ENCODE measurements around the gene RPH3AL.

RPH3AL gene

DNA sequence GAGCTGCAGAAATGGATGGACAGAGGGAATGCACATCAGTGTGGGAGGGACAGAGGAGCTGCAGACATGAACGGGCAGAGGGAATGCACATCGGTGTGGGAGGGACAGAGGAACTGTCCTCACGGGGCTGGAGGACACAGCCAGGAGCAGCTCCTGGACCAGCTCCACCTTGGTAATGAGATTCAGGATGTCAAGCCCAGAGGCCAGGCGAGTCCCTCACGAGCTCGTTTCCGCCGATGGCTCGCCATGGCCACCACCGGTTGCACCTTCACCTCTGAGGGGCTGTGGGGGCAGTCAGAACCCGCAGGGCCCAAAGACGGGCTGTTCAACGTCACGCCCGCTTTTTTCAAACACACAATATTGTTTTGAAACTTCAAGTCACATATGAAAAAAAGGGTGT, 56.2 kb downstream of the RPH3AL start:
- in situ Hi-C loops (cut with MboI; ENCODE audit: low pct_unique_long_range_greater_than_20kb, low sequenced_read_pairs, unreplicated experiment), result no loop called here
- DNase-seq (ENCODE audit: low spot score), result no peak
- TF ChIP-seq, protein P1, sequence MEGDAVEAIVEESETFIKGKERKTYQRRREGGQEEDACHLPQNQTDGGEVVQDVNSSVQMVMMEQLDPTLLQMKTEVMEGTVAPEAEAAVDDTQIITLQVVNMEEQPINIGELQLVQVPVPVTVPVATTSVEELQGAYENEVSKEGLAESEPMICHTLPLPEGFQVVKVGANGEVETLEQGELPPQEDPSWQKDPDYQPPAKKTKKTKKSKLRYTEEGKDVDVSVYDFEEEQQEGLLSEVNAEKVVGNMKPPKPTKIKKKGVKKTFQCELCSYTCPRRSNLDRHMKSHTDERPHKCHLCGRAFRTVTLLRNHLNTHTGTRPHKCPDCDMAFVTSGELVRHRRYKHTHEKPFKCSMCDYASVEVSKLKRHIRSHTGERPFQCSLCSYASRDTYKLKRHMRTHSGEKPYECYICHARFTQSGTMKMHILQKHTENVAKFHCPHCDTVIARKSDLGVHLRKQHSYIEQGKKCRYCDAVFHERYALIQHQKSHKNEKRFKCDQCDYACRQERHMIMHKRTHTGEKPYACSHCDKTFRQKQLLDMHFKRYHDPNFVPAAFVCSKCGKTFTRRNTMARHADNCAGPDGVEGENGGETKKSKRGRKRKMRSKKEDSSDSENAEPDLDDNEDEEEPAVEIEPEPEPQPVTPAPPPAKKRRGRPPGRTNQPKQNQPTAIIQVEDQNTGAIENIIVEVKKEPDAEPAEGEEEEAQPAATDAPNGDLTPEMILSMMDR (IDR thresholded peaks at IDR 0.05; ENCODE audit: extremely low read depth, insufficient read depth, missing control alignments), result no peak

DNA sequence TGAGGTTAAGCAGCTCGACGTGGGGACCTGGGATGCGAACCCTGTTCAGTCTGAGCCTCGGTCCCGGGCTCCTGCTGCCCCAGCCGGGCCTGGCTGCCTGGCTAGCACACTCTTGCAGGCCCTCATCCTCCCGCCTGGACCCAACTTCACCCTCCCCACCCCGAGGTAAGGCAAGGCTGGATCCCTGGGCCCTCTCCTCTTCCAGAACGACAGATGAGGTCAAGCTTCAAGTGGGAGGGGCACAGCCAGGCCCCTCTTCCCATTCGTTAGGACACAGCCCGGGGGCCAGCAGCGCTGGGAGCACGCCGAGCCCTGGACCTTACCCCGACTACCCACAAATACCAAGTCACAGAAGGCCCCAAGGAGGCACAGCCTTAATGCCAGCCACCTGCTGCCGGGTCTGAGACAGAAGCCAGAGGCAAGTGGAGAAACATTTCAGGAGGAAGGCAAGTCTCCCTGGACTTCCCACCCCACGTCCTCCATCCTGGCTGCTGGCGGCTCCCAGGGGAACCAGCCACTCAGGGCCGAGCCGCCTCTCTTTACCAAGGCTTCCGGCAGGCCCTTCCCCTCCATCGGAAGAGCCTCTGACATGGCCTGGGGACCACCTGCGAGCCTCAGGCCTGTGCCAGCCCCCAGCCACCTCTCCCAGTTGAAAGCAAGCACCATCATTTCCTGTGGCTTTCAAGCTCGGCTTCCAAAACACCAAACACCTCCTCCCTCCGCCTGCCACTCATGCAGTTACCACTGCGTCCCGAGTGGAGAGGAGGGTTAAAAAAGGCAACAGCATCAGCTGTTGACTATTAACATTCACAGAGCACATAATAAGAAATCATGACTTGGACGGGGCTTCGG, 59.9 kb downstream of the RPH3AL start:
- in situ Hi-C loops (cut with MboI; ENCODE audit: low pct_unique_long_range_greater_than_20kb, low sequenced_read_pairs, unreplicated experiment), result no loop called here
- TF ChIP-seq, protein P1 (IDR thresholded peaks at IDR 0.05; ENCODE audit: extremely low read depth, insufficient read depth, missing control alignments), result no peak
- no peak for DNase-seq (ENCODE audit: low spot score)

GRCh38 chr17:292016-292415, 60.6 kb downstream of the RPH3AL start:
- DNase-seq (ENCODE audit: low spot score), result no peak
- in situ Hi-C loops (cut with MboI; ENCODE audit: low pct_unique_long_range_greater_than_20kb, low sequenced_read_pairs, unreplicated experiment), result no loop called here
- TF ChIP-seq, protein P1 (IDR thresholded peaks at IDR 0.05; ENCODE audit: extremely low read depth, insufficient read depth, missing control alignments), result no peak

DNA sequence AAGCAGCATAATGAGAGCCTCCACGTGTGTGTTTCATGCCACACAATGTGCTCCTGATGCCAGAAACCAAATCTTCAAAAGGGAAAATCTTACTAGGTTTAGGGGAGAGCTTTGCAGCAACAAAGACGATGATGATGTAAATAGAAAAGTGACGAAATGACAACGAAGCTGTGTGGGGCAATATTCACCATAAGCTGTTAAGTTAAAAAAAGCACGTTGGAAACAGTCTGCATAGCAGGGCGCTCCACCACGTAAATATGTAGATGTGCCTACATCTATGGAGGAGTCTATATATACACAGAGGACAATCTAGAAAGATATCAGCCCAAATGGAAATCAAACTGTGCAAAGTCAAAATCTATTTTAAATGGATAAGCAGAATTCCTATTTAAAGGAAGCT, 61.0 kb downstream of the RPH3AL start:
- in situ Hi-C loops (cut with MboI; ENCODE audit: low pct_unique_long_range_greater_than_20kb, low sequenced_read_pairs, unreplicated experiment), result no loop called here
- TF ChIP-seq, protein P1 (IDR thresholded peaks at IDR 0.05; ENCODE audit: extremely low read depth, insufficient read depth, missing control alignments), result no peak
- no peak for DNase-seq (ENCODE audit: low spot score)

DNA sequence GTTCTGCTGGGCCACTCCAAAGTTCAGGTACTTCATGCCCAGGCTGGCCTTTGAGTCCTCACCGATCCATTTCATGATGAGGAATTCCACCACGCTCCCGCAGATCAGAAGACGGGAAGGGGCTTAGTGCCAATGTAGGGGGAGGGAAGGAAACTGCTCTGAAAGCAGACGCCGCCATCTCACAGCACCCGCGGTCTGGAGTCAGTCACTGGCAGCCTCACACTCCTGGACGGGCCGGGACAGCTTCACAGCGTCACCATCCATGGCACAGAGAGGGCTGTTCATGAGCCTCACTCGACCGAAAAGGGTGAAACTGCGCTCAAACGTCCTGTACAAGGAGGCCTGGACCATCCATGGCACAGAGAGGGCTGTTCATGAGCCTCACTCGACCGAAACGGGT, 62.0 kb downstream of the RPH3AL start:
- DNase-seq (ENCODE audit: low spot score), result no peak
- in situ Hi-C loops (cut with MboI; ENCODE audit: low pct_unique_long_range_greater_than_20kb, low sequenced_read_pairs, unreplicated experiment), result no loop called here
- TF ChIP-seq, protein P1 (IDR thresholded peaks at IDR 0.05; ENCODE audit: extremely low read depth, insufficient read depth, missing control alignments), result no peak

GRCh38 chr17:290121-290521, 62.5 kb downstream of the RPH3AL start:
- TF ChIP-seq, protein P1 (IDR thresholded peaks at IDR 0.05; ENCODE audit: extremely low read depth, insufficient read depth, missing control alignments), result no peak
- DNase-seq (ENCODE audit: low spot score), result no peak
- in situ Hi-C loops (cut with MboI; ENCODE audit: low pct_unique_long_range_greater_than_20kb, low sequenced_read_pairs, unreplicated experiment), result no loop called here

All from GM13977 (cell line).